ENCODE measurements around the gene FRMD4A. TPM values are rescaled to one million over a fixed set of nuclear protein-coding genes. Genes with fewer than 3 reads are reported as not detected.
A peak's percentile ranks its signal among the peaks of the same experiment; 100 is the strongest.

FRMD4A gene
- total and polyA plus RNA-seq, 11 donors = 12.2 to 58.1 (median 28.1) TPM

GRCh38 chr10:14063531-14064285 is 267.0 kb downstream of the FRMD4A start:
- peak overlapping the region in 1 of 12 donors; percentile 20 for H3K27ac ChIP-seq
- ATAC-seq (peak in 3 of 4 donors; percentile 47 to 93 (median 88)), DNase-seq (peak in 2 of 5 donors; percentile 39 to 40)
- H3K4me1 ChIP-seq = peaks cover 0 to 10% (median 0%) of the 10 kb centered on the region in 12 donors
- H3K4me3 ChIP-seq = no peak overlapping the region
- no peaks in the 10 kb centered on the region for H3K27me3 ChIP-seq
- WGBS, 4 donors = 71 to 80% (median 75%) methylated on average over 8 of the region's 8 CpGs
- H3K9me3 ChIP-seq = peaks cover 0 to 11% (median 0%) of the 10 kb centered on the region in 12 donors
- intact Hi-C loops (cut with DNase I) = no loop called here
- TF ChIP-seq POLR2A (IDR thresholded peaks at IDR 0.05) = no peak
- TF ChIP-seq, protein P1, sequence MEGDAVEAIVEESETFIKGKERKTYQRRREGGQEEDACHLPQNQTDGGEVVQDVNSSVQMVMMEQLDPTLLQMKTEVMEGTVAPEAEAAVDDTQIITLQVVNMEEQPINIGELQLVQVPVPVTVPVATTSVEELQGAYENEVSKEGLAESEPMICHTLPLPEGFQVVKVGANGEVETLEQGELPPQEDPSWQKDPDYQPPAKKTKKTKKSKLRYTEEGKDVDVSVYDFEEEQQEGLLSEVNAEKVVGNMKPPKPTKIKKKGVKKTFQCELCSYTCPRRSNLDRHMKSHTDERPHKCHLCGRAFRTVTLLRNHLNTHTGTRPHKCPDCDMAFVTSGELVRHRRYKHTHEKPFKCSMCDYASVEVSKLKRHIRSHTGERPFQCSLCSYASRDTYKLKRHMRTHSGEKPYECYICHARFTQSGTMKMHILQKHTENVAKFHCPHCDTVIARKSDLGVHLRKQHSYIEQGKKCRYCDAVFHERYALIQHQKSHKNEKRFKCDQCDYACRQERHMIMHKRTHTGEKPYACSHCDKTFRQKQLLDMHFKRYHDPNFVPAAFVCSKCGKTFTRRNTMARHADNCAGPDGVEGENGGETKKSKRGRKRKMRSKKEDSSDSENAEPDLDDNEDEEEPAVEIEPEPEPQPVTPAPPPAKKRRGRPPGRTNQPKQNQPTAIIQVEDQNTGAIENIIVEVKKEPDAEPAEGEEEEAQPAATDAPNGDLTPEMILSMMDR (IDR thresholded peaks at IDR 0.05) = no peak
- no peaks in the 10 kb centered on the region for H3K36me3 ChIP-seq

DNA sequence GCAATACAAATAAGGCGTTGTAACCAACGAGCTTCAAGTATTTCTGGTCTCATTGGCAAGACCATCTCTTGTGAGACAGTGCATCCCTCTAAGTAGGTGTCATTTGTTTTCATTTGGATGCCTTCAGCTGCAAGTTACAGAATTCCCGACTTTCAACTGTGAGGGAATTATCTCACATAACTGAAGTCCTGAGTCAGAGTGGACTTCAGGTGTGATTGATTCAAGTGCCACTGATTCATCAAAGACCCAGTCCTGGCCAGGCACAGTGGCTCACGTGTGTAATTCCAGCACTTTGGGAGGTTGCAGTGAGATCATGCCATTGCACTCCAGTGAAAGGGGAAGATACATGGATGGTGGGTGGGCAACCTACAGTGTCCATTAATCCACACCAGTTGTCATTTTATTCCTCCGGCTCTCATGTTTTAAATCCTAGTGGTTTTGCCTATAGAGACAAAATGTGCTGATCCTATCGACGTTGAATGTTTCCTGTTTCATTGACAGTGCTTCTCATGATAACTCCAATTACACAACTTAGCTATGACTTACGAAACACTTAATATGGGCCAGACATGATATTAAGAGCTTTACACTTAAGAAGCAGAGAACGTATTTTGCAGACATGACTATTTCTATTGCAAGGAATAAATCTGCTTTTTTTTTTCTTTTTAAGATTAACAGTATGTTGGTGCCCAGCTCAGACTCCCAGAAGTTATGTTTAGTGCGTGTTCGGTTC is 268.0 kb downstream of the FRMD4A start:
- H3K27me3 ChIP-seq = no peaks in the 10 kb centered on the region
- ATAC-seq (no peak), DNase-seq (no peak)
- H3K36me3 ChIP-seq = no peaks in the 10 kb centered on the region
- peaks cover 0 to 10% (median 0%) of the 10 kb centered on the region in 12 donors for H3K4me1 ChIP-seq
- WGBS, 4 donors = 88 to 90% (median 89%) methylated on average over 11 of the region's 11 CpGs
- TF ChIP-seq POLR2A (IDR thresholded peaks at IDR 0.05) = no peak
- TF ChIP-seq, protein P1 (IDR thresholded peaks at IDR 0.05) = no peak
- intact Hi-C loops (cut with DNase I) = no loop called here
- no peak overlapping the region for H3K4me3 ChIP-seq
- H3K27ac ChIP-seq = no peak overlapping the region
- H3K9me3 ChIP-seq = peaks cover 0 to 4% (median 0%) of the 10 kb centered on the region in 12 donors

GRCh38 chr10:14060320-14061070 is 270.2 kb downstream of the FRMD4A start:
- H3K36me3 ChIP-seq = no peaks in the 10 kb centered on the region
- 72 to 84% (median 75%) methylated on average over 2 of the region's 2 CpGs for WGBS, 4 donors
- H3K27ac ChIP-seq = no peak overlapping the region
- peaks cover 0 to 13% (median 0%) of the 10 kb centered on the region in 12 donors for H3K4me1 ChIP-seq
- no peak overlapping the region for H3K4me3 ChIP-seq
- DNase-seq = no peak
- no peaks in the 10 kb centered on the region for H3K9me3 ChIP-seq
- TF ChIP-seq, protein P1 (IDR thresholded peaks at IDR 0.05) = no peak
- TF ChIP-seq POLR2A (IDR thresholded peaks at IDR 0.05) = no peak
- ATAC-seq = peak in 1 of 4 donors; percentile 42
- intact Hi-C loops (cut with DNase I) = no loop called here
- H3K27me3 ChIP-seq = no peaks in the 10 kb centered on the region

All from heart left ventricle (tissue), 16 donors.